Osteocyte (in vitro differentiated cells): ENCODE measurements around the gene POU6F2. TPM values are rescaled to one million over a fixed set of nuclear protein-coding genes. Genes with fewer than 3 reads are reported as not detected.

Experiments
- DNase-seq: peaks from one replicate; pipeline ENCODE4 v3.0.0; 2021; ENCODE audit warnings: mixed read lengths; ENCODE audit not compliant: unreplicated experiment; ENCODE audit errors: extremely low spot score
- H3K27ac Mint-ChIP-seq: one replicate; pipeline ENCODE4 v1.8.0; 2021; ENCODE audit warnings: mild to moderate bottlenecking, mixed read lengths; ENCODE audit not compliant: unreplicated experiment
- H3K27me3 Mint-ChIP-seq: one replicate; pipeline ENCODE4 v1.8.0; 2021; ENCODE audit warnings: mixed read lengths; ENCODE audit not compliant: unreplicated experiment
- H3K36me3 Mint-ChIP-seq: one replicate; pipeline ENCODE4 v1.8.0; 2021; ENCODE audit warnings: mixed read lengths; ENCODE audit not compliant: unreplicated experiment
- H3K4me1 Mint-ChIP-seq: one replicate; pipeline ENCODE4 v1.8.0; 2021; ENCODE audit warnings: mixed read lengths; ENCODE audit not compliant: unreplicated experiment
- H3K4me3 Mint-ChIP-seq: one replicate; pipeline ENCODE4 v1.8.0; 2021; ENCODE audit warnings: mild to moderate bottlenecking, moderate library complexity, mixed read lengths; ENCODE audit not compliant: unreplicated experiment
- H3K9me3 Mint-ChIP-seq: one replicate; pipeline ENCODE4 v1.8.0; 2021; ENCODE audit warnings: mixed read lengths; ENCODE audit not compliant: unreplicated experiment
- total RNA-seq: library from RNA; stranded (reverse); gene quantifications from 2 replicates; pipeline ENCODE4 v1.2.1, GENCODE V29; 2021
- TF ChIP-seq, protein P1 (sequence below): fragments of 200-600 bp; sonication (generic); IDR thresholded peaks from 2 replicates; pipeline ENCODE4 v1.5.0; 2021; ENCODE audit warnings: antibody characterized with exemption, mild to moderate bottlenecking, moderate library complexity

The POU6F2 gene
- total RNA-seq, 1 donor from 2014 or later, result 0.78 TPM

GRCh38 chr7:39333701-39334100, 356.0 kb downstream of the POU6F2 start:
- H3K4me3 Mint-ChIP-seq, result no peak overlapping the region
- peaks cover 7% of the 10 kb centered on the region for H3K4me1 Mint-ChIP-seq
- no peak overlapping the region for H3K27ac Mint-ChIP-seq
- DNase-seq, result no peak
- no peaks in the 10 kb centered on the region for H3K9me3 Mint-ChIP-seq
- H3K36me3 Mint-ChIP-seq, result no peaks in the 10 kb centered on the region
- TF ChIP-seq, protein P1, sequence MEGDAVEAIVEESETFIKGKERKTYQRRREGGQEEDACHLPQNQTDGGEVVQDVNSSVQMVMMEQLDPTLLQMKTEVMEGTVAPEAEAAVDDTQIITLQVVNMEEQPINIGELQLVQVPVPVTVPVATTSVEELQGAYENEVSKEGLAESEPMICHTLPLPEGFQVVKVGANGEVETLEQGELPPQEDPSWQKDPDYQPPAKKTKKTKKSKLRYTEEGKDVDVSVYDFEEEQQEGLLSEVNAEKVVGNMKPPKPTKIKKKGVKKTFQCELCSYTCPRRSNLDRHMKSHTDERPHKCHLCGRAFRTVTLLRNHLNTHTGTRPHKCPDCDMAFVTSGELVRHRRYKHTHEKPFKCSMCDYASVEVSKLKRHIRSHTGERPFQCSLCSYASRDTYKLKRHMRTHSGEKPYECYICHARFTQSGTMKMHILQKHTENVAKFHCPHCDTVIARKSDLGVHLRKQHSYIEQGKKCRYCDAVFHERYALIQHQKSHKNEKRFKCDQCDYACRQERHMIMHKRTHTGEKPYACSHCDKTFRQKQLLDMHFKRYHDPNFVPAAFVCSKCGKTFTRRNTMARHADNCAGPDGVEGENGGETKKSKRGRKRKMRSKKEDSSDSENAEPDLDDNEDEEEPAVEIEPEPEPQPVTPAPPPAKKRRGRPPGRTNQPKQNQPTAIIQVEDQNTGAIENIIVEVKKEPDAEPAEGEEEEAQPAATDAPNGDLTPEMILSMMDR, result no peak
- peaks cover 12% of the 10 kb centered on the region for H3K27me3 Mint-ChIP-seq

- H3K36me3 Mint-ChIP-seq, result no peaks in the 10 kb centered on the region
Observed at GRCh38 chr7:39336442-39336841, 358.7 kb downstream of the POU6F2 start.

GRCh38 chr7:39338716-39339115, 361.0 kb downstream of the POU6F2 start:
- no peak for DNase-seq
- TF ChIP-seq, protein P1, result no peak
- H3K9me3 Mint-ChIP-seq, result no peaks in the 10 kb centered on the region
- H3K4me1 Mint-ChIP-seq, result peaks cover 20% of the 10 kb centered on the region
- H3K36me3 Mint-ChIP-seq, result no peaks in the 10 kb centered on the region
- no peak overlapping the region for H3K4me3 Mint-ChIP-seq
- H3K27me3 Mint-ChIP-seq, result peaks cover 3% of the 10 kb centered on the region
- no peak overlapping the region for H3K27ac Mint-ChIP-seq

More at GRCh38 chr7:39336442-39336841, 358.7 kb downstream of the POU6F2 start:
- H3K4me3 Mint-ChIP-seq, result no peak overlapping the region
- no peak for DNase-seq
- H3K4me1 Mint-ChIP-seq, result peaks cover 15% of the 10 kb centered on the region
- peaks cover 3% of the 10 kb centered on the region for H3K27me3 Mint-ChIP-seq
- H3K27ac Mint-ChIP-seq, result no peak overlapping the region
- TF ChIP-seq, protein P1, result no peak
- no peaks in the 10 kb centered on the region for H3K9me3 Mint-ChIP-seq

DNA sequence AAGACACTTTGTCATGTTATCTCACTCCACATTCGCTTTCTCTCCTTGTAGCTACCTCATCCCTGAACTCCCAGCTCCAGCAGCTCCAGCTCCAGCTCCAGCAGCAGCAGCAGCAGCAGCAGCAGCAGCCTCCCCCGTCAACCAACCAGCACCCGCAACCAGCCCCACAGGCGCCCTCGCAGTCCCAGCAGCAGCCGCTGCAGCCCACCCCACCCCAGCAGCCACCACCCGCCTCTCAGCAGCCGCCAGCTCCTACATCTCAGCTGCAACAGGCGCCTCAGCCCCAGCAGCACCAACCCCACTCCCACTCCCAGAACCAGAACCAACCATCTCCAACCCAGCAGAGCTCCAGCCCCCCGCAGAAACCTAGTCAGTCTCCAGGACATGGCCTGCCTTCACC, 361.9 kb downstream of the POU6F2 start:
- Mint-ChIP-seq H3K4me1 (peaks cover 20% of the 10 kb centered on the region), H3K36me3 (no peaks in the 10 kb centered on the region), H3K4me3 (no peak overlapping the region), H3K9me3 (no peaks in the 10 kb centered on the region), H3K27ac (no peak overlapping the region), H3K27me3 (peaks cover 3% of the 10 kb centered on the region)
- no peak for DNase-seq
- TF ChIP-seq, protein P1, result no peak

DNA sequence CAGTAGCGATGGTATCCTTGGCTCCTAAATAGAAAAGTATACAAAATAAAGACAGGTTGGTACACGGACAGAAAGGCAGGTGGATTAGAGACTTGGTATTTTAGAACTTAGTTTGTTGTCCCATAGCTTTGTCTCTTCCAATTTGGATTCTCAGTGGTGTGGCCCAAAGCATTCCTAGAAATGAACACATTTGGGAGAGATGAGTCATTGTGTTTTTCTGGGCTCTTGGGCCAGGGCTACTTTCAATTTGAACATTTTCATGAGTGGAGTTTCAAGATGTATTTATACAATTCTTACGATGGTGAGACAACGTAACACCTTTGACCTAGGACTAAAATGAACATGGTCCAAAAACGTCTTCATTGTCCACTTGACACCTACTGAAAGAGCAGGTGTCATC, 363.4 kb downstream of the POU6F2 start:
- DNase-seq, result no peak
- Mint-ChIP-seq H3K27ac (no peak overlapping the region), H3K4me3 (no peak overlapping the region), H3K4me1 (peaks cover 20% of the 10 kb centered on the region), H3K36me3 (no peaks in the 10 kb centered on the region), H3K27me3 (peaks cover 7% of the 10 kb centered on the region), H3K9me3 (no peaks in the 10 kb centered on the region)
- TF ChIP-seq, protein P1, result no peak
